Mesothelial cell of epicardium (in vitro differentiated cells): ENCODE measurements around the gene NWD2. TPM values are rescaled to one million over a fixed set of nuclear protein-coding genes. Genes with fewer than 3 reads are reported as not detected.

ENCODE experiments used
- DNase-seq, 2 experiments: peaks; one replicate each; pipeline ENCODE4 v3.0.0; 2021; ENCODE audit warnings: low spot score in 2 of 2; ENCODE audit not compliant: unreplicated experiment in 2 of 2
- H3K27ac Mint-ChIP-seq: 2 replicates; pipeline ENCODE4 v1.8.0; 2021; ENCODE audit warnings: mixed read lengths
- H3K27me3 Mint-ChIP-seq: 2 replicates; pipeline ENCODE4 v1.8.0; 2021; ENCODE audit warnings: low read depth, mixed read lengths
- H3K36me3 Mint-ChIP-seq: 2 replicates; pipeline ENCODE4 v1.8.0; 2021; ENCODE audit warnings: mixed read lengths
- H3K4me1 Mint-ChIP-seq: 2 replicates; pipeline ENCODE4 v1.8.0; 2021; ENCODE audit warnings: mixed read lengths
- H3K4me3 Mint-ChIP-seq: 2 replicates; pipeline ENCODE4 v1.8.0; 2021; ENCODE audit warnings: mild to moderate bottlenecking, moderate library complexity, mixed read lengths
- H3K9me3 Mint-ChIP-seq: 2 replicates; pipeline ENCODE4 v1.8.0; 2021; ENCODE audit warnings: mixed read lengths
- total RNA-seq: library from RNA; stranded (reverse); gene quantifications from 3 replicates; pipeline ENCODE4 v1.2.1, GENCODE V29; 2021
- TF ChIP-seq, protein P1 (sequence below): fragments of 200-600 bp; sonication (generic); IDR thresholded peaks from one replicate; pipeline ENCODE4 v1.5.0; 2021; ENCODE audit warnings: antibody characterized with exemption; ENCODE audit not compliant: unreplicated experiment

The NWD2 gene
- total RNA-seq, 1 donor from 2014 or later = 0.02 TPM

DNA sequence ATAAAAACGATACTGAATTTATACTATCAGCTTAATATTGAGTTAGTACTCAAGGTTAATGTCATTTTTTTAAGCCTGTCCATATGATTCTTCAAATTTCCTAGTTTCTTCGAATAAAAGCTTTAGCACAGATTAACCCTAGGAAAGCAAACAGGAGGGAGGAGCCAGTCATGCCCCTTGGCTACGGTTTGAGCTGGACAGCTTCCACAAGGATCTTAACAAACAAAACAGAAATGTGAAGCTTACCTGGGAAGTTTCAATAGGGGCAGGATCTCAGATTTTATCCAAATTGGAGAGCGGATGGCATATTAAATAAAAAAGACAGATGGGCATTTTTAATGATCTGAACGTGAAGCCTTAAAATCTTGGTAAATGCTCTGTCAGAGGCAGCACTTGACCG lies 2.3 kb downstream of the NWD2 start:
- H3K27me3 Mint-ChIP-seq = peaks cover 96% of the 10 kb centered on the region
- TF ChIP-seq, protein P1, sequence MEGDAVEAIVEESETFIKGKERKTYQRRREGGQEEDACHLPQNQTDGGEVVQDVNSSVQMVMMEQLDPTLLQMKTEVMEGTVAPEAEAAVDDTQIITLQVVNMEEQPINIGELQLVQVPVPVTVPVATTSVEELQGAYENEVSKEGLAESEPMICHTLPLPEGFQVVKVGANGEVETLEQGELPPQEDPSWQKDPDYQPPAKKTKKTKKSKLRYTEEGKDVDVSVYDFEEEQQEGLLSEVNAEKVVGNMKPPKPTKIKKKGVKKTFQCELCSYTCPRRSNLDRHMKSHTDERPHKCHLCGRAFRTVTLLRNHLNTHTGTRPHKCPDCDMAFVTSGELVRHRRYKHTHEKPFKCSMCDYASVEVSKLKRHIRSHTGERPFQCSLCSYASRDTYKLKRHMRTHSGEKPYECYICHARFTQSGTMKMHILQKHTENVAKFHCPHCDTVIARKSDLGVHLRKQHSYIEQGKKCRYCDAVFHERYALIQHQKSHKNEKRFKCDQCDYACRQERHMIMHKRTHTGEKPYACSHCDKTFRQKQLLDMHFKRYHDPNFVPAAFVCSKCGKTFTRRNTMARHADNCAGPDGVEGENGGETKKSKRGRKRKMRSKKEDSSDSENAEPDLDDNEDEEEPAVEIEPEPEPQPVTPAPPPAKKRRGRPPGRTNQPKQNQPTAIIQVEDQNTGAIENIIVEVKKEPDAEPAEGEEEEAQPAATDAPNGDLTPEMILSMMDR = no peak
- no peak for DNase-seq
- H3K4me1 Mint-ChIP-seq = peaks cover 9% of the 10 kb centered on the region
- no peak overlapping the region for H3K27ac Mint-ChIP-seq
- no peaks in the 10 kb centered on the region for H3K9me3 Mint-ChIP-seq
- no peak overlapping the region for H3K4me3 Mint-ChIP-seq
- H3K36me3 Mint-ChIP-seq = no peaks in the 10 kb centered on the region

DNA sequence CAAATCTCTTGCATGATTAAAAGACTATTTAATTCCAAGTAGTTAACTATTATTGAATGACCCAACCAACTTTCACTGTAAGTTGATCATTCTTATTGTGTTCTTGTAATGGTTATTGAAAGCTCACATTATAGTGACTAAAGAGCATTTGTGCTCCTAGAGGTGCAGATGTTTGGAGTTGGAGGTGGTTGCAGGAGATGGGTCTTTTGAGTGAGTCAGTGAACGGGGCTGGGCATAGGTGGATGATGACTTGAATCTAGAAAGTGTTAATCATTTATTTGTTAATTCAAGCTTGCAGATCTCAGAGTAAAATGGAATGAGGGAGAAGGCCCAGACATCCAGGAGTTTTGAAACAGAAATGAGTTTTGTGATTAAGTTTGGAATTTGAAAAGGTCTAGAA lies 13.7 kb downstream of the NWD2 start:
- Mint-ChIP-seq H3K9me3 (no peaks in the 10 kb centered on the region), H3K36me3 (no peaks in the 10 kb centered on the region), H3K27ac (no peak overlapping the region), H3K4me3 (no peak overlapping the region), H3K27me3 (peaks cover 85% of the 10 kb centered on the region), H3K4me1 (no peaks in the 10 kb centered on the region)
- TF ChIP-seq, protein P1 = no peak
- DNase-seq = no peak

DNA sequence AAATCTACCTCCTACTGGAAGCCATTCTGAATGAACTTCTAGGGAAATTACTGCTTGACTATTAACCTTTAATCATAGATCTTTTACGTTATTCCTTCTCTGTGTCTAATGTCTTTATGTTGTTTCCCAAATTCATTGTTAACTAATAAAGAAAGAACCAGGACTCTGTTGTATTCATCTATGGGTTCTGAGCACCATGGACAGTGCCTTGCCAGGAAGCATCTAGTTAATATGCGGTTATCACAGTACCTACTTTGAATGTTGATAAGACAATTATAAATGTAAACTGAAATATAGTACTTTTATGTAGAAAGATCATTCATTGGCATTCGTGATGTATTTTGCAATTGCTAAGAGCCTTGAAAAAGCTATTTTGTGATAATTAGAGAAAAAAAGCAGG lies 23.8 kb downstream of the NWD2 start:
- DNase-seq = no peak
- TF ChIP-seq, protein P1 = no peak
- no peaks in the 10 kb centered on the region for H3K9me3 Mint-ChIP-seq
- no peaks in the 10 kb centered on the region for H3K4me1 Mint-ChIP-seq
- H3K27ac Mint-ChIP-seq = no peak overlapping the region
- H3K4me3 Mint-ChIP-seq = no peak overlapping the region
- no peaks in the 10 kb centered on the region for H3K36me3 Mint-ChIP-seq
- peaks cover 36% of the 10 kb centered on the region for H3K27me3 Mint-ChIP-seq

DNA sequence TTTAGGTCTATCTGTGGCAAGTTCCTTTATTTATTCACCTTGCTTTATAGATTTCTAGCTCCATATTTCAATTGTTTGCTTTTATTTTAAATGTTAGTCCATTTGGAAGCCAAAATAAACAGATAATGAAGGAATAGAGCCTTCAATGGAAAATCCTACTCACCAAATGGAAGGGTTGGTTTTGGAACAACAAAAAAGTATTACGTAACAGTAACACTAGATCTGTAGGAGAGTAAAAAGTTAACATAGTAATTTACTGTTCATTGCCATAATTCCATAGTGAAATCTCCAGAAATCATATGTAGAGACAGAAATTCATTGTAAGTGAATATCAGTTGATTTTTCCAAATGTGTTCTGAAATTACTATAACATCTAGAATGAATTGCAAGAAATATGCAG lies 34.6 kb downstream of the NWD2 start:
- Mint-ChIP-seq H3K27ac (no peak overlapping the region), H3K4me1 (no peaks in the 10 kb centered on the region), H3K4me3 (no peak overlapping the region), H3K36me3 (no peaks in the 10 kb centered on the region), H3K9me3 (peaks cover 6% of the 10 kb centered on the region), H3K27me3 (peaks cover 24% of the 10 kb centered on the region)
- TF ChIP-seq, protein P1 = no peak
- no peak for DNase-seq

DNA sequence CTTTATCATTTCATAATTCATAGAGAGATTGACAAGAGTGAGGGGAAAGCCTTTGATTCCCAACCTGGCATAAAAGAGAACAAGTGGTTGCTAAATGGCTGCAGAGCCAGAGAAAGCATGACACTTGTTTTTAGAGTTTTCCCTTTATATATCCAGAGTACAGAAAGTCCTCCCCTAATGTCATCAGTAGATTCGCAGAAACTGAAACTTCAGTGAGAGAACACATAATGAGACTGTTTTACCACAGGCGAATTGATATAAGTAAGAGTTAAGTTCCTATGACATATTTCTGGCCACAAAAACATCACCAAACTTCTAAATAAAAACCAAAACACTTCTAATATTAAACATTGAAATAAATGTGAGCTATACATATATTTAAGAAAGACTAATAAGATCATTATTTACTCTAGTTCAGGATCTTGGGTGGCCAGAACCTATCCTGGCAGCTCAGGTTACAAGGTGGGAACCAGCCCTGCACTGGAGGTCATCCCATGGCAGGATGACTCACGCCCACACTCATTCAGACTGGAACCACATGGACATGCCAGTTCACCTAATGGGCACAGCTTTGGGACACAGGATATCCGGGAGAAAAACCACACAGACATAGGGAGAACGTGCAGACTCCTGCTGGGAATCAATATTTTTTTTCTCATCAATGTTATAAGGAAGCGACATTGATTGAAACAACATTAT lies 35.5 kb downstream of the NWD2 start:
- Mint-ChIP-seq H3K9me3 (peaks cover 6% of the 10 kb centered on the region), H3K36me3 (no peaks in the 10 kb centered on the region), H3K4me1 (no peaks in the 10 kb centered on the region), H3K4me3 (no peak overlapping the region), H3K27ac (no peak overlapping the region), H3K27me3 (peaks cover 30% of the 10 kb centered on the region)
- TF ChIP-seq, protein P1 = no peak
- DNase-seq = no peak
